K562 (cell line): ENCODE results near the gene PDZD2. TPM values are rescaled to one million over a fixed set of nuclear protein-coding genes. Genes with fewer than 3 reads are reported as not detected.

Experiments
- ATAC-seq: fragments of 200-7000 bp; cut with Tn5 transposase; 3 replicates; pipeline ENCODE4 v1.9.1; 2020; ENCODE audit warnings: moderate library complexity
- BruUV-seq: library from RNA; stranded (reverse); fragments of 400-500 nt; replicated peaks from 2 replicates; lab custom pipeline; 2021; lab: Mats Ljungman, UMichigan
- CTCF ChIA-PET: fragments of 300-600 bp; formaldehyde crosslinking; extraction: SDS; loops from one replicate; lab custom pipeline; 2021; ENCODE audit warnings: low intra/inter-chr PET ratio; lab: Yijun Ruan, JAX
- POLR2A ChIA-PET: fragments of 300-600, 350-650 bp; sonication (Branson Sonifier 250); formaldehyde crosslinking; extraction: SDS; loops from one replicate; lab custom pipeline; 2021; ENCODE audit warnings: antibody characterized with exemption, inconsistent platforms; lab: Yijun Ruan, JAX
- DNase-seq, 4 experiments: peaks; one replicate each; pipeline versions ENCODE4 v3.0.0 to v3.0.0-alpha.2; 2011 to 2018; ENCODE audit warnings: low spot score in 3 of 4, mixed read lengths in 3 of 4; ENCODE audit errors: extremely low read depth in 1 of 4
- FAIRE-seq: peaks from 2 replicates; lab custom pipeline; 2011; peaks lifted over from hg19 to GRCh38; lab: Jason Lieb, UNC
- H2AFZ ChIP-seq: 2 replicates; pipeline ENCODE4 v1.6.0; 2011; ENCODE audit warnings: low read depth, low read length, control low read depth, inconsistent platforms
- H3K27ac ChIP-seq: fragments of 200-600 bp; 3 replicates; pipeline ENCODE4 v1.8.0; 2011; ENCODE audit warnings: low read depth, mild to moderate bottlenecking, control low read depth, inconsistent platforms, low read length, moderate library complexity, mixed read lengths; ENCODE audit errors: extremely low read depth
- H3K27me3 ChIP-seq, 2 experiments: fragments of 300-600 bp in 1 of 2; 2 replicates in 1 of 2; 3 replicates in 1 of 2; pipeline versions ENCODE4 v1.6.0 to v1.8.0; 2011; ENCODE audit warnings: inconsistent platforms in 2 of 2, low read length in 2 of 2, mild to moderate bottlenecking in 1 of 2, mixed read lengths in 1 of 2, moderate library complexity in 1 of 2; ENCODE audit not compliant: control insufficient read depth in 2 of 2, insufficient read depth in 2 of 2
- H3K36me3 ChIP-seq: fragments of 300-600 bp; 3 replicates; pipeline ENCODE4 v1.8.0; 2011; ENCODE audit warnings: mild to moderate bottlenecking, low read length, inconsistent platforms; ENCODE audit not compliant: control insufficient read depth, insufficient read depth
- H3K4me1 ChIP-seq, 2 experiments: fragments of 200-600 bp in 1 of 2; replicated peaks in 1 of 2; 2 replicates in 1 of 2; 3 replicates in 1 of 2; pipeline versions ENCODE4 v1.5.1 to v1.8.0; 2011; ENCODE audit warnings: inconsistent platforms in 2 of 2, low read length in 2 of 2, mild to moderate bottlenecking in 1 of 2, mixed read lengths in 1 of 2, moderate library complexity in 1 of 2; ENCODE audit not compliant: control insufficient read depth in 2 of 2, insufficient read depth in 2 of 2
- H3K4me2 ChIP-seq: 2 replicates; pipeline ENCODE4 v1.6.1; 2011; ENCODE audit warnings: low read length, control low read depth, inconsistent platforms, mixed read lengths; ENCODE audit not compliant: insufficient read depth
- H3K4me3 ChIP-seq: fragments of 200-600 bp; sonication (generic), shearing (Covaris generic); 2 replicates; pipeline ENCODE4 v1.5.1; 2016; ENCODE audit warnings: control low read depth, inconsistent platforms
- H3K79me2 ChIP-seq: fragments of 200-600 bp; 3 replicates; pipeline ENCODE4 v1.8.0; 2011; ENCODE audit warnings: low read length, inconsistent platforms; ENCODE audit not compliant: control insufficient read depth, insufficient read depth
- H3K9ac ChIP-seq, 2 experiments: 2 replicates each; pipeline versions ENCODE4 v1.6.0 to v1.6.1; 2011; ENCODE audit warnings: low read depth in 2 of 2, low read length in 2 of 2, control low read depth in 1 of 2, inconsistent platforms in 1 of 2, mild to moderate bottlenecking in 1 of 2, mixed read lengths in 1 of 2; ENCODE audit not compliant: insufficient read depth in 1 of 2
- H3K9me1 ChIP-seq: one replicate; pipeline ENCODE4 v1.6.0; 2011; ENCODE audit warnings: inconsistent platforms, mild to moderate bottlenecking, low read length, moderate library complexity; ENCODE audit not compliant: control insufficient read depth, insufficient read depth
- H3K9me3 ChIP-seq: replicated peaks from 2 replicates; pipeline ENCODE4 v1.5.1; 2011; ENCODE audit warnings: low read depth, low read length, inconsistent platforms; ENCODE audit not compliant: control insufficient read depth, insufficient read depth
- H4K20me1 ChIP-seq: replicated peaks from 2 replicates; pipeline ENCODE4 v1.6.1; 2011; ENCODE audit warnings: low read length, inconsistent platforms, mixed read lengths; ENCODE audit not compliant: control insufficient read depth, insufficient read depth
- CBX2 ChIP-seq: fragments of 200-600 bp; sonication (generic); IDR thresholded peaks from one replicate; pipeline ENCODE4 v1.6.1; 2012; ENCODE audit warnings: mild to moderate bottlenecking, low read length, inconsistent platforms; ENCODE audit not compliant: insufficient read depth, poor library complexity, severe bottlenecking
- GATA2 ChIP-seq: sonication (generic); formaldehyde crosslinking; IDR thresholded peaks from 2 replicates; pipeline ENCODE4 v1.4.0; 2020; ENCODE audit warnings: mild to moderate bottlenecking, missing genetic modification reagents
- PHTF2 ChIP-seq: fragments of 250-450 bp; sonication (Bioruptor Pico); IDR thresholded peaks from 2 replicates; pipeline ENCODE4 v1.5.0; 2021; ENCODE audit warnings: mild to moderate bottlenecking
- SMC3 ChIP-seq: conservative IDR thresholded peaks from 2 replicates; pipeline ENCODE4 v1.6.1; 2011; ENCODE audit warnings: low read depth, low read length, improper control_type of control experiment; ENCODE audit not compliant: insufficient read depth
- STAT5B ChIP-seq: fragments of 250-450 bp; sonication (Bioruptor Pico); IDR thresholded peaks from 2 replicates; pipeline ENCODE4 v1.8.0; 2021; ENCODE audit warnings: mild to moderate bottlenecking, inconsistent platforms
- ZFPM2 ChIP-seq: fragments of 250-450 bp; sonication (Bioruptor Pico); IDR thresholded peaks from 2 replicates; pipeline ENCODE4 v1.5.1; 2022; ENCODE audit warnings: mild to moderate bottlenecking
- ZNF280A ChIP-seq: fragments of 450-650 bp; IDR thresholded peaks from 2 replicates; pipeline ENCODE4 v1.6.1; 2018; ENCODE audit warnings: mild to moderate bottlenecking, low read depth; ENCODE audit not compliant: partially characterized antibody
- WGBS: fragments of 100-300 bp; shearing (Covaris generic); methylation state at CpG from one replicate; pipeline ENCODE4 v1.1.6; 2016; ENCODE audit warnings: low coverage, mixed read lengths; ENCODE audit not compliant: insufficient coverage; ENCODE audit errors: missing lambda C conversion rate; 5-methylcytosine and 5-hydroxymethylcytosine counted together
- in situ Hi-C: fragments of 300-500 bp; cut with MboI; formaldehyde crosslinking; loops from 4 replicates; pipeline ENCODE4 v1.15.0; 2018; ENCODE audit warnings: inconsistent platforms, mixed read lengths
- intact Hi-C: fragments of 100-400 bp; cut with micrococcal nuclease; formaldehyde crosslinking; loops from 2 replicates; pipeline ENCODE4 v1.14.2; 2022
- polyA plus RNA-seq, 8 experiments: library from polyadenylated mRNA; depleted of rRNA in 4 of 8; stranded (reverse) in 5 of 8; unstranded in 3 of 8; fragments of >200 nt; fragmentation: Nextera tagmentation in 2 of 8; fragmentation: Illumina TruSeq in 1 of 8; extraction: Ambion mirVana in 2 of 8; extraction: Trizol in 1 of 8; gene quantifications; 2 replicates each; pipeline versions ENCODE4 v1.2.1 to v1.2.3, GENCODE V29; 2011 to 2014; ENCODE audit warnings: inconsistent platforms in 1 of 8, missing spikeins in 1 of 8
- total RNA-seq, 7 experiments: library from RNA; depleted of rRNA in 6 of 7; stranded (reverse); fragments of >200 nt in 6 of 7; fragmentation: Illumina TruSeq in 2 of 7; extraction: Trizol in 2 of 7; gene quantifications; 2 replicates each; pipeline versions ENCODE4 v1.2.1 to v1.2.3, GENCODE V29; 2011 to 2021; ENCODE audit warnings: low replicate concordance in 1 of 7

PDZD2 gene
- total and polyA plus RNA-seq, 9 of the 15 experiments (the other 6 are each of a cell fraction or from before 2014, with no cell fraction given) = 0.02 to 0.08 (median 0.04) TPM; not detected in 6

- TF ChIP-seq ZFPM2 (CRISPR knock-in tag) = no peak
- no peak for TF ChIP-seq STAT5B
- TF ChIP-seq PHTF2 (CRISPR knock-in tag) = no peak
- TF ChIP-seq SMC3 = no peak
- no peak for TF ChIP-seq CBX2
- TF ChIP-seq ZNF280A = no peak
Measured at GRCh38 chr5:31639481-31640411, 815 bp downstream of the PDZD2 start (continued).

GRCh38 chr5:31640573-31640972 lies 1.6 kb downstream of the PDZD2 start:
- no peak overlapping the region for H3K9ac ChIP-seq
- WGBS = 0% methylated on average over 1 of the region's 1 CpG
- H3K79me2 ChIP-seq = no peaks in the 10 kb centered on the region
- peaks cover 11 to 34% of the 10 kb centered on the region in 2 experiments for H3K27me3 ChIP-seq
- ChIA-PET CTCF (no interaction called here), POLR2A (interaction anchor here (0.7 kb wide), 2 partner anchors 23 to 150 kb away, joined by 4 read pairs; no protein-coding TSS in a partner anchor)
- H3K36me3 ChIP-seq = no peaks in the 10 kb centered on the region
- in situ Hi-C loops = no loop called here
- H3K9me1 ChIP-seq = no peaks in the 10 kb centered on the region
- ATAC-seq = no peak
- no peak overlapping the region for H2AFZ ChIP-seq
- no peak for TF ChIP-seq GATA2
- H3K9me3 ChIP-seq = no peaks in the 10 kb centered on the region
- H3K4me1 ChIP-seq = peaks cover 5 to 12% of the 10 kb centered on the region in 2 experiments; a peak in 3 of 5 replicates
- no peak for FAIRE-seq
- no peak overlapping the region for H3K4me2 ChIP-seq
- intact Hi-C loops = no loop called here
- H4K20me1 ChIP-seq = peaks cover 3% of the 10 kb centered on the region; the same call in 1 of the 2 replicates
- no peak for DNase-seq
- no peak overlapping the region for H3K27ac ChIP-seq
- no peak overlapping the region for H3K4me3 ChIP-seq
- no TSS peak for BruUV-seq
